ENCODE measurements around the gene EHF. TPM values are rescaled to one million over a fixed set of nuclear protein-coding genes. Genes with fewer than 3 reads are reported as not detected.

EHF gene
- polyA plus RNA-seq, 1 of the 3 experiments (the other 2 are of a cell fraction): not detected

GRCh38 chr11:34640924-34641275, 20.0 kb downstream of the EHF start:
- Histone ChIP-seq H3K4me1 (ENCODE audit: control insufficient read depth in 1 of 2, insufficient read depth in 2 of 2, low read depth in 1 of 2, low read length in 1 of 2) (peaks cover 0 to 2% of the 10 kb centered on the region in 2 experiments; a peak in 1 of 4 replicates), H3K9me2 (no peaks in the 10 kb centered on the region), H3K9ac (no peak overlapping the region), H3K4me3 (ENCODE audit: low read depth in 2 of 2, low read length in 1 of 2) (no peak overlapping the region), H2AFZ (ENCODE audit: low read depth) (no peak overlapping the region), H4K20me1 (ENCODE audit: insufficient read depth) (no peaks in the 10 kb centered on the region), H3K9me3 (no peaks in the 10 kb centered on the region), H3K27me3 (ENCODE audit: insufficient read depth) (no peaks in the 10 kb centered on the region; the same call in 1 of the 2 replicates), H3K79me2 (ENCODE audit: insufficient read depth) (no peaks in the 10 kb centered on the region), H3K4me2 (no peak overlapping the region), H3K36me3 (replicated peaks in 1 of 2; ENCODE audit: control insufficient read depth in 1 of 2, insufficient read depth in 2 of 2, low read length in 1 of 2) (no peaks in the 10 kb centered on the region), H3K27ac (ENCODE audit: low read depth in 2 of 2, low read length in 1 of 2) (no peak overlapping the region), H3F3A (replicated peaks; ENCODE audit: insufficient read depth) (no peaks in the 10 kb centered on the region)
- ChIA-PET CTCF (interaction anchor here (0.6 to 1.7 kb wide), 6 partner anchors 13 to 751 kb away, joined by 3 to 5 read pairs (median 3); no protein-coding TSS in a partner anchor), POLR2A (no interaction called here)
- 33% methylated on average over 2 of the region's 2 CpGs for WGBS (ENCODE audit: low lambda C conversion rate)
- DNase-seq: no peak
- TF ChIP-seq EZH2phosphoT487 (IDR thresholded peaks at IDR 0.05; ENCODE audit: borderline replicate concordance, low read depth) (no peak), SIN3A (IDR thresholded peaks at IDR 0.05; ENCODE audit: borderline replicate concordance, low read depth, low read length) (no peak), EP300 (IDR thresholded peaks at IDR 0.05; ENCODE audit: borderline replicate concordance in 1 of 2, low read depth in 1 of 2, low read length in 1 of 2) (no peak), MAX (IDR thresholded peaks at IDR 0.05; ENCODE audit: low read depth) (no peak), TAF1 (IDR thresholded peaks at IDR 0.05; ENCODE audit: borderline replicate concordance, low read depth, low read length) (no peak), MXI1 (IDR thresholded peaks at IDR 0.05; ENCODE audit: low read depth, low read length) (no peak), GABPA (IDR thresholded peaks at IDR 0.05; ENCODE audit: low read depth) (no peak), RFX5 (IDR thresholded peaks at IDR 0.05; ENCODE audit: low read length) (no peak), TCF12 (IDR thresholded peaks at IDR 0.05) (no peak), REST (IDR thresholded peaks at IDR 0.05; ENCODE audit: low read depth, low read length) (no peak), YY1 (IDR thresholded peaks at IDR 0.05; ENCODE audit: low read depth) (no peak), ZBTB33 (IDR thresholded peaks at IDR 0.05; ENCODE audit: borderline replicate concordance, low read depth) (no peak)

Measured in SK-N-SH (cell line).